HPDE6-E6E7 (cell line): Measurements from ENCODE around the gene CTNNAL1.
"Not testable (repeated sequence)": the region's sequence is repeated elsewhere in the genome, so short reads cannot be mapped to it uniquely, and the experiment has no call there.

Experiments used
- DNase-seq: peaks from one replicate; pipeline ENCODE4 v3.0.0; 2011; ENCODE audit warnings: missing footprints; ENCODE audit errors: extremely low spot score

CTNNAL1 gene

DNA sequence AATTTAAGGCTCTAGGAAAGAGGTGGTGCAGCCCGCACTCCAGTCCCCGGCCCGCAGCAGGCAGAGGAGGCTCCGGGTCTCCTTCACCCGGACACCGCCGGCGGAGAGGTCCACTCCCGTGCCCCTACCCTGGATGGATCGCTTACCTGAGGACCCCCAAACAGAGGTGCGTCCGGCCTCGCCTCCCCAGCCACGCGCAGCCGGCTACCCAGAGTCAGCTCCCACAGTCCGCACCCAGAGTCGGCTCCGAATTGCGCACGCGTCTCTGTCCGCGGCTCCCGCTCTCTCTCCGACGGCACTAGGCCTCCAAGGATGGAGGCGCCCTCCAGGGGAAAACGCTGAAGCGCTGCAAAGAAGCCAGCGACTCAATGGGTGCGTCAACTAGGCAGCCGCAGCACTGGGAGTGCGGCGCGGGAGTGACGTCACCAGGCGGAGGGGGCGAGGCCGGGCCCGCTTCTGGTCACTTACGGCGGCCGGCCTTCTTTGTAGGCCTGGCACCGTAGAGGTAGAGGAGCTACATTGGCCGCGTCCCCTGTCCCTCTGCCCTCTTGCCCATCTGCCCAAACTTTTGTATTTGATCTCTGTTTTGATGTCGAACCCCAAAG, 79.5 kb downstream of the CTNNAL1 start, which contains the start of gene ELP1:
Gene ELP1 (minus strand): TSS at position 407 of the 605 bp plus-strand sequence. CDS start 2,978 bp downstream, outside the sequence.
- DNase-seq = peak; percentile 91

DNA sequence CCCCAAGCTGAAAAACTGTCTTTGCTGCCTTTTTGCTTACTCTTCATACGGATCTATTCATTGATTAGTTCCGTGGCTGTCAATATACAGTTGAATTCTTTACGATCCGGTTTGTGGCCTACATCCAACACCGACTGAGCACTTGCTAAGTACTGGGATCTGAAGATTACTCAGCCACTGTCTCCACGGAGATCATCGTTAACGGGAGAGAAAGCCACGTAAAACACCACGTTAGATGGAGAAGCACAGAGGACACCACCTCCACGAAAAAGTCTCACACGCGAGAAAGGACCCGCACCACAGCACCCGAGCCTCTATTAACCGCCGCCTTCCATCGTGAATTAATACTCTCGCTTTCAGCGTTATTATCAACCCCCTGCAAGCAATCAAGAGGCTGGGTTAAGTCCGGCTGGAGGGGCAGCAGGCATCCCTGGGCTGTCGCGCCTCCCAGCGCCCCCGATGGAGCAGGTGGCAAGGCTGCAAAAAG, 80.0 kb downstream of the CTNNAL1 start:
- peak; percentile 13 for DNase-seq

DNA sequence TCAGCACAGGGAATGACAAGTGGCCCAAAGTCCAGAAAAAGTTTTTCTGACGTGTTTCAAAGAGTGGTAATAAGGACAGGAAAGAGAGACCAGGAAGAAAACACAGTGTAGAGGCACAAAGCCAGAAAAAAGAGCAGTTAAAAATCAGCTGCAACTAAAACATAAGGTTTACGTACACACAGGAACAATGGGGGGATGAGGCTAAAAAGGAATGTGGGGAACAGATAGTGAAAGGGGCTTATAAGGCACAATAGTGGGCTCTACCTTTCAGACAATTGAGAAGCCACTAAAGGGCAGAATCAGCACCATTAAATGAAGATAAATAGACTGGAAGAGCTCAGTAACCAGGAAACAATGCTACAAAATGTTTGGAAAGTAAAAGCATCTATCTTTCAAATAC, 84.9 kb downstream of the CTNNAL1 start:
- no peak for DNase-seq

DNA sequence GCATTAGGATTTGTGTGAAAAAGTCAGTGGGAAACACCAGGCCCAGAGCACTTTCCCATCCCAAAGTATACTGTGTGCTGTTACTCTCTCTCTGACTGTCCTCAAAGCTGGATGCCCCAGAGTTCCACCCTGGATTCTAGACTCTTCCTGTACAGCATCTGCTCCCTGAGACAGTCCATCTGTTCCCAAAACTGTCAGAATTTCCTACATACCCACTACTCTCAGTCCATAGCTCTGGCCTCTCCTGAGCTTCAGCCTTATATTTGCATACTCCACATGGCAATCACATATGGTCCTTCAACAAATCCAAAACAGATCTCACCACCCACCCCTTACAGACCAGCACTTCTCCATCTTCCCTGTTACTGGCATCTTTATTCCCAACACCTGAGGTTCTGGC, 88.8 kb downstream of the CTNNAL1 start:
- no peak for DNase-seq

DNA sequence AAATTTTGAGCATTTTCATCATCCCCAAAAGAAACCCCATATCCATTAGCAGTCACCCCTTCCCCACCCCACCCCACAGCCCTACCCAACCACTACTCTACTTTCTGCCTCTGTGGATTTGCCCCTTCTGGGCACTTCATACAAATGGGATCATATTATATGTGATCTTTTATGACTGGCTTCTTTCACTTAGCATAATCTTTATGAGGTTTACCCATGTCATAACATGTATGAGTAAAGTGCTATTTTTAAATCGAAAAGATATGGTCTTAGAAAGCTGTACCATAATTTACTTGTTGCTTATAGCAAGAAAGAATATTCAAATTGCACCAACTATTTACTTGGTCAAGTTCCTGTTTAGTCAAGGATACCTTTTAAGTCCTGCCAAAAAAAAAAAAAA, 92.1 kb downstream of the CTNNAL1 start:
- no peak for DNase-seq

DNA sequence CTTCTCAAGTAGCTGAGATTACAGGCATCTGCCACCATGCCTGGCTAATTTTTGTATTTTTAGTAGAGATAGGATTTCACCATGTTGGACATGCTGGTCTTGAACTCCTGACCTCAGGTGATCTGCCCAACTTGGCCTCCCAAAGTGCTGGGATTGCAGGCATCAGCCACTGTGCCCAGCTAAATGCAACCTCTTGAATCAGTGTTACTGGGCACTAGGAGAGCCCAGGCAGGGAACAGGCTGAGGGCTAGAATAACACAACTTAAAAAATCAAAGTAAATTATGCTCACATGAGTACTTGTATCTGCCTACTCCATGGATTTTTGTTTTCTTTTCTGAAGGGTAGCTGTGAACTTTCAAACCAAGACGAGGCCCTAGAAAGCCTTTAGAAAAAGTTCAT, 92.9 kb downstream of the CTNNAL1 start:
- not testable (repeated sequence) for DNase-seq

DNA sequence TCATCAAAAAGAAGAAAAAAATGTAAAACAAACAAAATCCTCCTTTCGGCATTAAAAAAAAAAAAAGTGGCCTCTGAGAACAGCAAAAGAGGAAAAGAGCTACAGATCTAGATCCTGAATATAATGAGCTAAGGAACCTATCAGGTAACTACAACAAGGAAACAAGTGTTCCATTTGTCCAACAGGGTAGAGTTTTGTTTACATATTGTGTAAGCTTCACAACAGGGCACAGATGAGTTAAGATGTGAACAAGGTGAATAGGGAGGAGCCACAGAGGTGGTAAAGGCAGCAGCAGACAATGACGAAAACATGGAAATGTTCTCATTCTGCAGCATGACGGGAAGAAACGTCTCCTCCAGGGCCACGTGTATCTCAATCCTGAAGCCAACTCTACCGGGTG, 93.8 kb downstream of the CTNNAL1 start:
- DNase-seq = no peak

DNA sequence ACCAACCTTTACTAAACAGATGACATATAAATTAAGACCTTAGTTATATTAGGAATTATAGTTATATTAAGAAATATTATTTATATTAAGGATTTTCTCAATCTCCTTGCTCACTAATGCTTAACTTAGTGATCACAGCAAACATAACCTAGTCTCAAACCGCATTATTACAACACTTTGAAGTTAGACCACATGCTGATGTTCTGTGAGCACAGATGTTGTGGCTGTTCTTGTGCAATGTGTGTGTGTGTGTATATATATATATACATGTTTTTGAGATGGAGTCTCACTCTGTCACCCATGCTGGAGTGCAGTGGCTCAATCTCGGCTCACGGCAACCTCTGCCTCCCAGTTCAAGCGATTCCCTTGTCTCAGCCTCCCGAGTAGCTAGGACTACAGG, 99.9 kb downstream of the CTNNAL1 start:
- DNase-seq = no peak

DNA sequence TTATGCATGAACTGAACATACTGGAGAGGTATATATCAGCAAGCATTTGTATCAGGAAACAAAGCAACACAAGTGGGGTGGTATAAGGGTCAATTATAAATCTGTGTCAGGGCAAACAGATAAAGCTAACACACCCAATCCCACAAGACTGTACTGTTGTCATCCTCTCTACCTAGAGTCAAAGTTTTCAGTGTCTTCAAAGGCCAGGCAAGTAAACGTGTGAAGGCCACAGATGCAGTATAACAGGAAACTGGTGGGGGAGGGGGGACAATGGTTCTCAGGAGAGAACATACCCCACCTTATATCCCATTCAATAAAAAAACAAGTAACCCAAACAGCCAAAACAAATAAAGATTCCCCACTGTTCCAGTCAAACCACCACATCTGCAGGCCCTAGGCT, 101.5 kb downstream of the CTNNAL1 start:
- no peak for DNase-seq

DNA sequence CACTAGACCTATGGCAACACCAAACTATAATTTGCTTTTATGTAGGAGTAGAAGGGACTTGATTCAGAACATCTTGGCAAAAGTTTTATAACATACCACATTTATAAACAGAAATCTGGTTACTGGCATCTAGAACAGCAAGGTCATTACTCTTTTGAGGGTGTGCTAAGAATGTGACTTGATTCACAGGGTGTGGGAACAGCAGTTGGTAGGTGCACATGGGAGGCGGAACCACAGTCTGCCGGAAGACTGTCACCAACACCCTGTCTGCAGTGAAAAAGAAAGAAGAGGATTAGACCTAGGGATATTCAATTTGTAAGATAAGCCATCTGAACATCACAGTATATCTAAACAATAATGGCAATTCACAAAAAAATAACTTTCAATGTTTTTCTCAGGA, 102.4 kb downstream of the CTNNAL1 start:
- DNase-seq = no peak

DNA sequence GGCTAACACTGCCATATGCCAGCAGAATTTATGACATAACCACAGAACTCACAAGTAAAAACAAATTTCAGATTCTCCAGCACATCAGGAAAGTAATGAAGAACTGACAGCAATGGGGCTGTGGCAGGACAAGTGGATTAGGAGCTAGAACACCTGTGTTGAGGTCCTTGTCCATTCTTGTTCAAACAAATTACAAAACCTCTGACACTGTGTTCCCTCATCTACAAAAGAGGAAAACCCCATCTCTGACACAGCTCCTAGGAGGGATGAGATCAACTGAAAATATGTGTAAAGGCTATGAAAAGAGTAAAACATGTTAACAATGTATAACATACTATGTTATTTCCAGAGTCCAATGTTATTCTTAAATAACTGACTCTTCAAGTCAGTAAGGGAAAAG, 102.9 kb downstream of the CTNNAL1 start:
- DNase-seq = no peak

DNA sequence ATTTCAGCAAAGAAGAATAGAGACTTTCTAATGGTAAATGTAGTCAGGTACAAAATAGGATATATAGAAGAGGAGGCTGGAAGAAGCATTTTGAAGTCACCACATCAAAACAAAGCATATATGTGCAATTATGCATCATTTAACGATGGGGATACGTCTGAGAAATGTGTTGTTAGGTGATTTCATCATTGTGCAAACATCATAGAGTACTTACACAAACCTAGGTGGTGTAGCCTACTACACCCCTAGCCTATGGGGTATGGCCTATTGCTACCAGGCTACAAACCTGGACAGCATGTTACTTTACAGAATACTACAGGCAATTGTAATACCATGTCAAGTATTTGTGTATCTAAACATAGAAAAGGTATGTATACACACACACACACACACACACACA, 107.8 kb downstream of the CTNNAL1 start:
- no peak for DNase-seq

DNA sequence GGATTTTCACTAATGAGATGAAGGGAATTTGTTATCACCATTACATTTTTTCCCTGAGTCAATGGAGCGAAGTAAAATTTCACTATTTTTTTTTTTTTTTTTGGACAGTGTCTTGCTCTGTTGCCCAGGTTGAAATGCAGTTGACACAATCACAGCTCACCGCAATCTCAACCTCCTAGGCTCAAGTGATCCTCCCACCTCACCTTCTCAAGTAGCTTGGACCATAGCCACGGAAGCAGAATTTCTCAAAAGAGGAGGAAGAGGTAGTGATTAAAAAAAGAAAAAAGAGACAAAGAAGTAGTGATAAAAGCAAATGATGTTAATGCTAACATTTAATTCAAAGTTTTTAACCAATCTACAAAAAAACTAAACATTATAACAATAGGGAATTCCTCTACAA, 109.1 kb downstream of the CTNNAL1 start:
- DNase-seq = no peak

DNA sequence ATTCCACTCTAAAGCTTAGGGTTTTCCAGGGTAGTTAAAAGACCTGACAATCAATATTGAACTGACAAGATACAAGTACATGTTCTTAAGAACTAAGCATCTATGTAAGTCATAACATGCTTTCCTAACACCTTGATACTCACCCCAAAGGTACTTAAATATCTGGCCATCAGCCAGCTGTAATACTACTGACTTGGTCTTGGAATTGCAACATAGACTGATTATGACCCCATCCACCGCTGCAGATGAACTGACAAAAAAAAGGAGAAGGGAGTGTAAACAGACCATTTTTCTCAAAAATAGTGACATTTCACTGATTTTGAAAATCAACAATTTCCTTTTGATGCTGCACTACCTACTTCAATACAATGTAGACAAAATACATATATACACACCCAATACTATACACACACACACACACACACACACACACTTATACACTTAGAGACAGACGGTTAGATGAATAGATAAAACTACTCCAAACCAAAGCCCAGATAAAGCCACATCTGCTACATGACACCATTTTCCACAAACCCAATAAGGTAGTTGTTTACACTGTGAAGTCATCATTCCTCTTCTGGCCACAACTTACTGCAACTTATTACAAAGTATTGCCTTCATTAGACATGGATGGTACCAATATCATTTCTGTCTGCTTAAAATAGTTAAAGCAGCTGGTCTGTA, 109.7 kb downstream of the CTNNAL1 start:
- DNase-seq = no peak

DNA sequence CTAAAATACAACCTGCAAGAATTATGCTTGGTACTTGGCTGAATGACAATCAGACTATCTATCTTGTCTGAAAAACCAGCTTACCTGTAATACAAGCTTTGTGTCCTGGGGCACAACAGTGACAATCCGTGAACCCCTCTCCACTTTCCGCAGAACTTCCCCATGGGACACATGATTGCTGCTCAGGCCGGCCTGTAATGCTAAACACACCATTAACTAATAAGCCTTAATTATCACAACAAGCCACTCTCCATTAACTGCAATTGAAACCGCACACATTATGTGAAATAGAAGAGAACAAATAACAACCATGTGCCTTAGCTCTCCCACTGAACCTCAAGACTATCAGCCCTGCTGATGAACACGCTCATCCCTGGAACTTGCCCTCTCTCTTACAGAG, 113.1 kb downstream of the CTNNAL1 start:
- DNase-seq = no peak

DNA sequence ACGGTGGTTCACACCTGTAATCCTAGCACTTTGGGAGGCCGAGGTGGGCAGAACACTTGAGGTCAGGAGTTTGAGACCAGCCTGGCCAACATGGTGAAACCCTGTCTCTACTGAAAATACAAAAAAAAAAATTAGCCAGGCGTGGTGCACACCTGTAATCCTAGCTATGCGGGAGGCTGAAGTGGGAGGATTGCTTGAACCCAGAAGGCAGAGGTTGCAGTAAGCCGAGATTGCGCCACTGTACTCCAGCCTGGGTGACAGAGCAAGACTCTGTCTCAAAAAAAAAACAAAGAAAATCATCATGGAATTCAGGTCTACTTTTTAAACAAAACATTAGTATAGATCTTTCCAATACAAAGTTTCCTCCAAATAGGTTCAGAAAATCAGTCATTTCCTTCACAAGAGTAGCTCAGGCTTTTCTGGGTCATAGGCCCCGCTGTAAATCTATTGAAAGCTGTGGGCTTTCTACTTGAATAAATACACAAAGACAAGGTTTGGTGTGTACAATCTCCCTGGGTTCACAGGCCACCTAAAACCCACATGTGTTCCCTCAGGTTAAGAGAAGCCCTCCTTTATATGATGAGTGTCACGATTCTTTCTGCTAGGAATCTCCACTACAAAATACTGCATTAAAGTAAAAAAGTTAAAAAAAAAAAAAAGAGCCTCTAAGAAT, 114.1 kb downstream of the CTNNAL1 start:
- not testable (repeated sequence) for DNase-seq

DNA sequence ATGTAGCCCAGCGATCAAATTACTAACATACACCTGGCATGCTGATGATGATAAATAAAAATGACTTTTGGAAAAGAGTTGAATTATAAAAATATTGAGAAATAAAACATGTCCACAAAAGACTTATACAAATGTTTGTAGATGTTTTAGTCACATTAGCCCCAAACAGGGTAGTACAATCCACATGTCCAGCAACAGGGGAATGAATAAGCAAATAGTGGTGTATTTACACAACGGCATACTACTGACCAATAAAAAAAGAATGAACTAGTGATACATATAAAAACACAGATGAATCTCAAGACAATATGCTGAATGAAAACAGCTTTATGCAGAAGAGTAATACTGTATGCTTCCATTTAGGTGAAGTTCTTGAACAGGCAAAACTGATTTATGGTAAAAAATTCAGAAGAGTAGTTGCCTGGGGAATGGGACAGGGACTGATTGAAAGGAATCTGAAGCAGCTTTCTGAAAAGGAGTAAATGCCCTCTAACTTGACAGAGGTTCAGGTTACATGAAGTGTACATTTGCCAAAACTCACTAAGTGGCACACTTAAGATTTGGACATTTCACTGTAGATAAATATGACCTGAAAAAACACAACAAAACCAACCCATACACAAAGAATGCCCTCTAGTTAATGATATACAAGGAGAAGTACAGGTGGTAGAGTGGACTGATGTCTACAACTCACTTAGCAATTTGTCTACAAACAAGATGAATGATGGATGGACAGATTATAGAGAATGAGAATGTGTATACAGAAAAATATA, 115.8 kb downstream of the CTNNAL1 start:
- DNase-seq = no peak

DNA sequence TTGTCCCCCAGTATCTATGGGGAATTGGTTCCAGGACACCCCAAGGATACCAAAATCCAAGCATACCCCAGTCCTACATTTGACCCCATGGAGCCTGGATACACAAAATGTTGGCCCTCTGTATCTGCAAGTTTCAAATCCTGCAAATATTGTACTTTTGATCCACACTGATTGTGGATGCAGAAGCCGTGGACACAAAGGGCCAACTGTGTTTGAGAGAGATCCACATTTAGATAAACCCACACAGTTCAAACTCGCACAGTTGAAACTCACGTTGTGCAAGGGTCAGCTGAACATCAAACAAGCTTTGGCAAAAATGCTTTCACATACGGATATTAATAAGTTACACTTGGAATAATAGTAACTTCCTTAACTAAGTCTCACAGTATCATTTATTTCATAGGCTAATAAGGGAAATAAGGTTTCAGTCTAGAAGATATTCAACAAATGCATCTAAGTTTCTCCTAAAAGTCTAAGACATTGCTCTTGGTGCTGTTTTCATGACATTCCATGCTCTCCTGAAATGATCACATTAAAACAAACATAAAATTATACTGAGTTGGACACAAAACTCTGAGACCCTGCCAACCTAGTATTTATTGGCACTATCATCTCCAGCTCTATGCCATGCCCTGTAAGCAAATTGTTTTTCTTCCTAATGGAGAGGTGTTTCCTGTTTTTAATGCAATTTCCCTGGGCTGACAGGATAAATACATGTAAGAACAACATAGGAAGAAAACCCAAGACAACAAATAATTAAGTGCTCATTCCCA, 118.9 kb downstream of the CTNNAL1 start:
- no peak for DNase-seq
